Parathyroid adenoma (tissue), 2 donors: ENCODE results near the gene UBTD1.

Experiments
- H2AFZ ChIP-seq: fragments of 300-600 bp; sonication (generic); one replicate; pipeline ENCODE4 v1.7.0; 2017; ENCODE audit warnings: antibody characterized with exemption, mild to moderate bottlenecking
- H3K27ac ChIP-seq: fragments of 300-600 bp; sonication (generic); one replicate; pipeline ENCODE4 v1.7.0; 2017
- H3K27me3 ChIP-seq: fragments of 300-600 bp; sonication (generic); one replicate; pipeline ENCODE4 v1.7.0; 2017; ENCODE audit warnings: low read length; ENCODE audit not compliant: control insufficient read depth, insufficient read depth
- H3K36me3 ChIP-seq: fragments of 300-600 bp; sonication (generic); one replicate; pipeline ENCODE4 v1.7.0; 2017; ENCODE audit warnings: low read length; ENCODE audit not compliant: control insufficient read depth, insufficient read depth
- H3K4me1 ChIP-seq: fragments of 300-600 bp; sonication (generic); one replicate; pipeline ENCODE4 v1.7.0; 2017; ENCODE audit warnings: control low read depth
- H3K4me2 ChIP-seq: fragments of 300-600 bp; sonication (generic); one replicate; pipeline ENCODE4 v1.7.0; 2017; ENCODE audit warnings: low read length
- H3K4me3 ChIP-seq: fragments of 300-600 bp; sonication (generic); one replicate; pipeline ENCODE4 v1.7.0; 2017; ENCODE audit warnings: low read depth, low read length
- H3K79me2 ChIP-seq: fragments of 300-600 bp; sonication (generic); one replicate; pipeline ENCODE4 v1.7.0; 2017; ENCODE audit warnings: control low read depth
- H3K9ac ChIP-seq: fragments of 300-600 bp; sonication (generic); one replicate; pipeline ENCODE4 v1.7.0; 2017; ENCODE audit warnings: mild to moderate bottlenecking
- H3K9me3 ChIP-seq: fragments of 300-600 bp; sonication (generic); one replicate; pipeline ENCODE4 v1.7.0; 2017; ENCODE audit warnings: low read length; ENCODE audit not compliant: control insufficient read depth
- TF ChIP-seq, protein P1 (sequence below): fragments of 300-600 bp; sonication (generic); IDR thresholded peaks from one replicate; pipeline ENCODE4 v1.7.0; 2017; ENCODE audit warnings: antibody characterized with exemption, mild to moderate bottlenecking
- donor health status: primary hyperparathyroidism.

Gene UBTD1

DNA sequence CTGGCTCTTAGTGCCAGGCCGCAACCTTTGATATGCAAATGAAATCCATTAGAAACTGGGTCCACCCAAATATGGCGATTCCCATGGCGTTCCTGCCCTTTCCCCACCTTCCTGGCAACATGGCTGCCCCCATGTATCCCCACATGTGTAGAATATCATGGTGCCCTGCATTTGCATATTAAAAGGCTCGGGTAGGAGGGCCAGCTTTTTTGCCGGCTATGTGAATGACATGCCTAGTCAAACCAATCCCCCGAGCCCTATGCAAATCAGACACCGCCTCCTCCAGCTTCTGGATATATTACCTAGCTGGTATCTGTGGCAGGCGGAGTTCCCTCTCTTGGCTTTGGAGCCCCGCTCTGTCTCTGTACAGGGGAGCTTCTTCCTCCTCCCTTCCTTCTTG is 18.8 kb upstream of the UBTD1 start:
- H3K4me2 ChIP-seq, result no peak overlapping the region
- H3K27ac ChIP-seq, result no peak overlapping the region
- no peaks in the 10 kb centered on the region for H3K4me1 ChIP-seq
- peaks cover 16% of the 10 kb centered on the region for H3K79me2 ChIP-seq
- H3K9me3 ChIP-seq, result no peaks in the 10 kb centered on the region
- H2AFZ ChIP-seq, result no peak overlapping the region
- no peak overlapping the region for H3K4me3 ChIP-seq
- no peak overlapping the region for H3K9ac ChIP-seq
- H3K36me3 ChIP-seq, result no peaks in the 10 kb centered on the region
- H3K27me3 ChIP-seq, result no peaks in the 10 kb centered on the region
- TF ChIP-seq, protein P1, sequence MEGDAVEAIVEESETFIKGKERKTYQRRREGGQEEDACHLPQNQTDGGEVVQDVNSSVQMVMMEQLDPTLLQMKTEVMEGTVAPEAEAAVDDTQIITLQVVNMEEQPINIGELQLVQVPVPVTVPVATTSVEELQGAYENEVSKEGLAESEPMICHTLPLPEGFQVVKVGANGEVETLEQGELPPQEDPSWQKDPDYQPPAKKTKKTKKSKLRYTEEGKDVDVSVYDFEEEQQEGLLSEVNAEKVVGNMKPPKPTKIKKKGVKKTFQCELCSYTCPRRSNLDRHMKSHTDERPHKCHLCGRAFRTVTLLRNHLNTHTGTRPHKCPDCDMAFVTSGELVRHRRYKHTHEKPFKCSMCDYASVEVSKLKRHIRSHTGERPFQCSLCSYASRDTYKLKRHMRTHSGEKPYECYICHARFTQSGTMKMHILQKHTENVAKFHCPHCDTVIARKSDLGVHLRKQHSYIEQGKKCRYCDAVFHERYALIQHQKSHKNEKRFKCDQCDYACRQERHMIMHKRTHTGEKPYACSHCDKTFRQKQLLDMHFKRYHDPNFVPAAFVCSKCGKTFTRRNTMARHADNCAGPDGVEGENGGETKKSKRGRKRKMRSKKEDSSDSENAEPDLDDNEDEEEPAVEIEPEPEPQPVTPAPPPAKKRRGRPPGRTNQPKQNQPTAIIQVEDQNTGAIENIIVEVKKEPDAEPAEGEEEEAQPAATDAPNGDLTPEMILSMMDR, result no peak

DNA sequence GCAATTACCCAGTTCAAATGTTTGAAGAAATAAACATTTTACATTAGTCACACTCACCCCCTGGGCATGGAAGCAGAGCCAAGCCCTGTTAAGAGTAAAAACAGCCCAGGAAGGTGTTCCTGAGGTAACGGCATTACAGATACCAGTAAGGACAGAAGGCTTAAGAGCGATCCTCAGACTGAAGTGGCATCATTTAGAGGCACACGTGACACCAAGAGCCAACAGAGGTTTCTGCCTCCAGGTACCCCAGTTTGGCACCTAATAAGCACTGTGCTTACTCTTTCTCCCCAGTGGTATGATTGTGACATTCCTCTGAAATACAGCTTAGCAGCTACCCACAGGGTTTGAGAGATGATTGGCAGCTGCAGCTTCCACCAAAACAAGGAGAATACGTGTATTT is 17.7 kb upstream of the UBTD1 start:
- H3K79me2 ChIP-seq, result peaks cover 22% of the 10 kb centered on the region
- no peaks in the 10 kb centered on the region for H3K4me1 ChIP-seq
- H3K36me3 ChIP-seq, result no peaks in the 10 kb centered on the region
- no peak overlapping the region for H3K4me2 ChIP-seq
- H3K27ac ChIP-seq, result no peak overlapping the region
- no peak overlapping the region for H3K9ac ChIP-seq
- H3K27me3 ChIP-seq, result no peaks in the 10 kb centered on the region
- H3K4me3 ChIP-seq, result no peak overlapping the region
- no peak overlapping the region for H2AFZ ChIP-seq
- TF ChIP-seq, protein P1, result no peak
- H3K9me3 ChIP-seq, result no peaks in the 10 kb centered on the region

DNA sequence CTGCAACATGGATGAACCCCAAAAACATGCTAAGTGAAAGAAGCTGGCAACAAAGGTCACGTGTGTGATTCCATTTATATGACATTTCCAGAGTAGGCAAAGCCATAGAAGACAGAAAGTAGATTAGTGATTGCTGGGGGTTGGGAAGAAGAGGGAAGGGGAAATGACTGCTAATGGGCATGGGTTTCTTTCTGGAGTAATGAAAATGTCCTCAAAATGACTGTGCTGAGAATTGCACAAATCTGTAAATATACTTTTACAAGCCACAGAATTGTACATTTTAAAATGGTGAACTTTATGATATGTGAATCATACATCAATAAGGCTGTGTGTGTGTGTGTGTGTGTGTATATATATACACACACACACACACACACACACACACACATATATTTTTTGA is 16.3 kb upstream of the UBTD1 start:
- H3K9me3 ChIP-seq, result no peaks in the 10 kb centered on the region
- no peak overlapping the region for H3K4me2 ChIP-seq
- H3K4me1 ChIP-seq, result no peaks in the 10 kb centered on the region
- H3K27ac ChIP-seq, result no peak overlapping the region
- H3K27me3 ChIP-seq, result no peaks in the 10 kb centered on the region
- no peaks in the 10 kb centered on the region for H3K36me3 ChIP-seq
- TF ChIP-seq, protein P1, result no peak
- H2AFZ ChIP-seq, result no peak overlapping the region
- H3K4me3 ChIP-seq, result no peak overlapping the region
- no peak overlapping the region for H3K9ac ChIP-seq
- H3K79me2 ChIP-seq, result peaks cover 25% of the 10 kb centered on the region

DNA sequence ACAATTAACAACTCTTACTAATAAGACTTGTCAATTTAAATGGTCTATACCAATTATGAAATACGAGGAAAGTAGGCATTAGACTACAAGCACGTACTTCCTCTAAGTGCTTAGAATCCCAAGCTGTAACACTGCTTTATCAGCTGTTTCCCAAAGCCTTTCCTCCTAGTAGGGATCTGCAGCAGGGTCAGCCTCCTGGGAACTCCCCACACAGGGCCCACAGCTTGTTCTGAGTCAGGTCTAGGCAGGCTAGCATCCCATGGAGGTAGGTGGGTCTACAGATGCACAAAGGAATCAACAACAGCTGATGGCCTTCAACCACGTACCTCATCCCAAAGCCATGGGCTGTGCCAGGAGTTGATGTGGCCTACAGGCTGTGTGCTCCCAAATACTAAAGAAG is 15.2 kb upstream of the UBTD1 start:
- H3K27ac ChIP-seq, result no peak overlapping the region
- no peaks in the 10 kb centered on the region for H3K36me3 ChIP-seq
- no peak overlapping the region for H3K4me2 ChIP-seq
- H3K4me3 ChIP-seq, result no peak overlapping the region
- TF ChIP-seq, protein P1, result no peak
- peaks cover 29% of the 10 kb centered on the region for H3K79me2 ChIP-seq
- H3K9ac ChIP-seq, result no peak overlapping the region
- no peak overlapping the region for H2AFZ ChIP-seq
- H3K4me1 ChIP-seq, result no peaks in the 10 kb centered on the region
- H3K9me3 ChIP-seq, result no peaks in the 10 kb centered on the region
- no peaks in the 10 kb centered on the region for H3K27me3 ChIP-seq

DNA sequence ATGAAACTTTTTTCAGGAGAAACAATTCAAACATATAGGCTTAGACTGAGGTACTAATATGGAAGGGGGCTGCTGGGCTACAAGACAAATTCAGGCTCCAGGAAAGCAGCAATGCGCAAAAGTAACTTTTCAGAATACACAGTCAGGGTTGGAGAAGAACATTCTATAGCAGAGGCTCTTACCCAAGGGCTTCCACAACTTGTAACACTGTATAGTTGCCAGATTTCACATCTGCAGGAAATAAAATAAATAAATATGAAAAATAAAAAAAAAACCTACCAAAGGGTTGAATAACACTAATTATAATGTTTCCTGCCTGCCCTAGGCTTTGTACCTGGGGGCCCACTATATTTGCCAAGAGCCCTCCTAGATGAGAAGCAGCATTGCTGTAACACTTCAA is 14.8 kb upstream of the UBTD1 start:
- Histone ChIP-seq H3K9me3 (no peaks in the 10 kb centered on the region), H3K4me2 (no peak overlapping the region), H3K4me3 (no peak overlapping the region), H2AFZ (no peak overlapping the region), H3K9ac (no peak overlapping the region), H3K4me1 (no peaks in the 10 kb centered on the region), H3K27me3 (no peaks in the 10 kb centered on the region), H3K27ac (no peak overlapping the region), H3K36me3 (no peaks in the 10 kb centered on the region), H3K79me2 (peaks cover 31% of the 10 kb centered on the region)
- TF ChIP-seq, protein P1, result no peak
